ENCODE measurements around the gene MMEL1.
"Not testable (repeated sequence)": the region's sequence is repeated elsewhere in the genome, so short reads cannot be mapped to it uniquely, and the experiment has no call there.

MMEL1 gene

GRCh38 chr1:2590233-2591141 is 42.3 kb downstream of the MMEL1 start:
- no peak for DNase-seq (ENCODE audit: low spot score)

GRCh38 chr1:2589431-2590232 is 43.2 kb downstream of the MMEL1 start:
- DNase-seq (ENCODE audit: low spot score), result no peak

- no peak for DNase-seq (ENCODE audit: low spot score)
Observed at GRCh38 chr1:2588661-2589430, 44.0 kb downstream of the MMEL1 start.

- no peak for DNase-seq (ENCODE audit: low spot score)
Observed at GRCh38 chr1:2587860-2588571, 44.8 kb downstream of the MMEL1 start.

- peak; percentile 40 for DNase-seq (ENCODE audit: low spot score)
Observed at GRCh38 chr1:2587071-2587859, 45.6 kb downstream of the MMEL1 start.

- peak; percentile 99 for DNase-seq (ENCODE audit: low spot score)
Observed at GRCh38 chr1:2586154-2587070, 46.4 kb downstream of the MMEL1 start, which contains the start of gene PRXL2B. TSS of gene PRXL2B (plus strand) at chr1:2586777. CDS start at chr1:2586886, 109 bp downstream.

GRCh38 chr1:2585318-2586092 is 47.3 kb downstream of the MMEL1 start:
- DNase-seq (ENCODE audit: low spot score), result peak; percentile 80

GRCh38 chr1:2584686-2585317 is 48.0 kb downstream of the MMEL1 start:
- DNase-seq (ENCODE audit: low spot score), result no peak

- DNase-seq (ENCODE audit: low spot score), result no peak
Observed at GRCh38 chr1:2583871-2584351, 48.9 kb downstream of the MMEL1 start.

- DNase-seq (ENCODE audit: low spot score), result no peak
Observed at GRCh38 chr1:2583331-2583791, 49.5 kb downstream of the MMEL1 start.

GRCh38 chr1:2582391-2582790 is 50.4 kb downstream of the MMEL1 start:
- peak; percentile 75 for DNase-seq (ENCODE audit: low spot score)

GRCh38 chr1:2580691-2581090 is 52.1 kb downstream of the MMEL1 start:
- DNase-seq (ENCODE audit: low spot score), result no peak

GRCh38 chr1:2578758-2579118 is 54.1 kb downstream of the MMEL1 start:
- DNase-seq (ENCODE audit: low spot score), result no peak

- DNase-seq (ENCODE audit: low spot score), result not testable (repeated sequence)
Observed at GRCh38 chr1:2577565-2578075, 55.2 kb downstream of the MMEL1 start.

GRCh38 chr1:2575801-2576663 is 56.8 kb downstream of the MMEL1 start:
- no peak for DNase-seq (ENCODE audit: low spot score)

- DNase-seq (ENCODE audit: low spot score), result no peak
Observed at GRCh38 chr1:2574350-2574749, 58.5 kb downstream of the MMEL1 start.

Data from Ammon's horn (tissue), 1 donor.